Measurements from ENCODE around the gene HCN4. TPM values are rescaled to one million over a fixed set of nuclear protein-coding genes. Genes with fewer than 3 reads are reported as not detected.

HCN4 gene
- total and polyA plus RNA-seq, 4 donors, result not detected

- H3K9me3 ChIP-seq (ENCODE audit: control insufficient read depth in 4 of 4, low read length in 3 of 4), result no peaks in the 10 kb centered on the region
- DNase-seq (ENCODE audit: low spot score), result no peak
- H3K9ac ChIP-seq (ENCODE audit: low read depth in 1 of 2, low read length in 2 of 2), result no peak overlapping the region
- H3K27ac ChIP-seq (ENCODE audit: low read depth in 1 of 2, low read length in 2 of 2), result no peak overlapping the region
- WGBS, result 66% methylated on average over 7 of the region's 7 CpGs
- peaks cover 0 to 6% (median 0%) of the 10 kb centered on the region in 4 donors for H3K27me3 ChIP-seq (ENCODE audit: control insufficient read depth in 4 of 4, insufficient read depth in 4 of 4, low read length in 3 of 4)
- no peaks in the 10 kb centered on the region for H3K36me3 ChIP-seq (ENCODE audit: control insufficient read depth in 4 of 4, insufficient read depth in 3 of 4, low read depth in 1 of 4, low read length in 3 of 4)
- TF ChIP-seq ZBTB33 (IDR thresholded peaks at IDR 0.05) (no peak), SP1 (IDR thresholded peaks at IDR 0.05) (no peak), ATF3 (IDR thresholded peaks at IDR 0.05) (no peak), REST (IDR thresholded peaks at IDR 0.05) (no peak), RAD21 (IDR thresholded peaks at IDR 0.05) (no peak), CTCF (IDR thresholded peaks at IDR 0.05; ENCODE audit: low read depth, low read length, missing input control) (no peak), FOXA1 (IDR thresholded peaks at IDR 0.05) (no peak), FOXA2 (IDR thresholded peaks at IDR 0.05) (no peak), MAX (IDR thresholded peaks at IDR 0.05) (no peak), TAF1 (conservative IDR thresholded peaks at IDR 0.05) (no peak), HNF4G (IDR thresholded peaks at IDR 0.05) (no peak), HNF4A (conservative IDR thresholded peaks at IDR 0.05) (no peak), YY1 (IDR thresholded peaks at IDR 0.05) (no peak), RXRA (IDR thresholded peaks at IDR 0.05) (no peak), JUND (IDR thresholded peaks at IDR 0.05) (no peak), NR2F2 (IDR thresholded peaks at IDR 0.05) (no peak), GABPA (IDR thresholded peaks at IDR 0.05 in 1 of 2, conservative IDR thresholded peaks at IDR 0.05 in 1 of 2) (no peak), EGR1 (IDR thresholded peaks at IDR 0.05; ENCODE audit: low read depth in 2 of 2) (no peak)
- no peaks in the 10 kb centered on the region for H3K4me1 ChIP-seq (ENCODE audit: control insufficient read depth in 4 of 4, insufficient read depth in 4 of 4, low read length in 3 of 4)
- H3K4me3 ChIP-seq (ENCODE audit: low read depth in 1 of 3, low read length in 3 of 3), result no peak overlapping the region
Observed at GRCh38 chr15:73361337-73361736, 7.4 kb downstream of the HCN4 start.
